Endothelial cell of umbilical vein (primary cell): ENCODE results near the gene NEK7. TPM values are rescaled to one million over a fixed set of nuclear protein-coding genes. Genes with fewer than 3 reads are reported as not detected.

Experiments
- BruUV-seq: library from RNA; stranded (reverse); fragments of 400-500 nt; replicated peaks from 2 replicates; lab custom pipeline; 2021; lab: Mats Ljungman, UMichigan
- CTCF ChIA-PET: fragments of 300-600, 350-600 bp; sonication (Branson Sonifier 250); formaldehyde crosslinking; loops from one replicate; lab custom pipeline; 2021; ENCODE audit warnings: antibody characterized with exemption, inconsistent platforms; lab: Charles Lee
- POLR2A ChIA-PET: fragments of 300-600, 350-600 bp; sonication (Branson Sonifier 250); formaldehyde crosslinking; loops from one replicate; lab custom pipeline; 2021; ENCODE audit warnings: antibody characterized with exemption, inconsistent platforms; lab: Charles Lee
- DNase-seq: peaks from one replicate; pipeline ENCODE4 v3.0.0-alpha.2; 2011; ENCODE audit warnings: low read depth, low spot score
- FAIRE-seq: peaks from 2 replicates; lab custom pipeline; 2011; peaks lifted over from hg19 to GRCh38; lab: Jason Lieb, UNC
- H2AFZ ChIP-seq: 2 replicates; pipeline ENCODE4 v1.6.0; 2012; ENCODE audit warnings: low read depth, low read length, control low read depth, inconsistent platforms
- H3K27ac ChIP-seq: 2 replicates; pipeline ENCODE4 v1.5.1; 2011; ENCODE audit warnings: low read depth, mild to moderate bottlenecking, control low read depth, low read length, moderate library complexity; ENCODE audit not compliant: insufficient read depth
- H3K27me3 ChIP-seq, 2 experiments: 2 replicates each; pipeline versions ENCODE4 v1.6.0 to v1.6.1; 2011; ENCODE audit warnings: low read length in 2 of 2, mixed read lengths in 1 of 2; ENCODE audit not compliant: control insufficient read depth in 2 of 2, insufficient read depth in 2 of 2
- H3K36me3 ChIP-seq, 2 experiments: 2 replicates in 1 of 2; 3 replicates in 1 of 2; pipeline ENCODE4 v1.5.1; 2011; ENCODE audit warnings: low read length in 2 of 2, mild to moderate bottlenecking in 1 of 2, moderate library complexity in 1 of 2; ENCODE audit not compliant: control insufficient read depth in 2 of 2, insufficient read depth in 2 of 2; ENCODE audit errors: extremely low read depth in 1 of 2
- H3K4me1 ChIP-seq: 3 replicates; pipeline ENCODE4 v1.5.1; 2011; ENCODE audit warnings: mild to moderate bottlenecking, low read length; ENCODE audit not compliant: control insufficient read depth, insufficient read depth; ENCODE audit errors: extremely low read depth
- H3K4me2 ChIP-seq: 2 replicates; pipeline ENCODE4 v1.6.1; 2011; ENCODE audit warnings: low read length, control low read depth, mixed read lengths; ENCODE audit not compliant: insufficient read depth
- H3K4me3 ChIP-seq, 3 experiments: fragments of 200-600 bp in 1 of 3; sonication (generic), shearing (Covaris generic) in 1 of 3; replicated peaks in 1 of 3; 2 replicates each; pipeline ENCODE4 v1.5.1; 2011 to 2016; ENCODE audit warnings: control low read depth in 3 of 3, low read length in 3 of 3, mild to moderate bottlenecking in 2 of 3, inconsistent platforms in 1 of 3, low read depth in 1 of 3, moderate library complexity in 1 of 3; ENCODE audit not compliant: insufficient read depth in 1 of 3
- H3K79me2 ChIP-seq: 2 replicates; pipeline ENCODE4 v1.6.0; 2012; ENCODE audit warnings: low read length, inconsistent platforms; ENCODE audit not compliant: control insufficient read depth, insufficient read depth
- H3K9ac ChIP-seq: replicated peaks from 2 replicates; pipeline ENCODE3; 2011; ENCODE audit warnings: low read length, control low read depth; ENCODE audit not compliant: insufficient read depth; ENCODE audit errors: extremely low read depth
- H3K9me1 ChIP-seq: replicated peaks from 3 replicates; pipeline ENCODE4 v1.6.0; 2011; ENCODE audit warnings: mild to moderate bottlenecking, low read length; ENCODE audit not compliant: control insufficient read depth, insufficient read depth; ENCODE audit errors: extremely low read depth
- H3K9me3 ChIP-seq: replicated peaks from 2 replicates; pipeline ENCODE4 v1.5.1; 2012; ENCODE audit warnings: low read length, inconsistent platforms; ENCODE audit not compliant: control insufficient read depth, insufficient read depth
- H4K20me1 ChIP-seq: replicated peaks from 2 replicates; pipeline ENCODE3; 2011; ENCODE audit warnings: mild to moderate bottlenecking, low read length; ENCODE audit not compliant: control insufficient read depth, insufficient read depth; ENCODE audit errors: extremely low read depth
- CTCF ChIP-seq, 2 donors: IDR thresholded peaks; 1 replicate in 1 of 2; 2 replicates in 1 of 2; pipeline ENCODE4 v1.5.1; 2011; ENCODE audit warnings: low read length in 2 of 2, mild to moderate bottlenecking in 2 of 2, moderate library complexity in 2 of 2, control low read depth in 1 of 2, inconsistent platforms in 1 of 2, low read depth in 1 of 2; ENCODE audit not compliant: insufficient read depth in 1 of 2; ENCODE audit errors: extremely low read depth in 1 of 2
- EZH2 ChIP-seq: IDR thresholded peaks from 2 replicates; pipeline ENCODE4 v1.6.1; 2012; ENCODE audit warnings: borderline replicate concordance, low read depth, mild to moderate bottlenecking, moderate library complexity, low read length, inconsistent platforms; ENCODE audit not compliant: severe bottlenecking
- FOS ChIP-seq: IDR thresholded peaks from 2 replicates; pipeline ENCODE4 v1.6.1; 2011; ENCODE audit warnings: mild to moderate bottlenecking, low read length, moderate library complexity, borderline replicate concordance; ENCODE audit not compliant: insufficient read depth
- GATA2 ChIP-seq: IDR thresholded peaks from 2 replicates; pipeline ENCODE4 v1.7.0; 2011; ENCODE audit warnings: low read depth, mild to moderate bottlenecking, moderate library complexity, mixed read lengths, low read length; ENCODE audit not compliant: insufficient read length, insufficient read depth
- JUN ChIP-seq: IDR thresholded peaks from 2 replicates; pipeline ENCODE4 v1.6.1; 2011; ENCODE audit warnings: borderline replicate concordance, low read depth; ENCODE audit not compliant: insufficient read length, insufficient read depth
- MAX ChIP-seq: IDR thresholded peaks from 2 replicates; pipeline ENCODE4 v1.6.1; 2011; ENCODE audit not compliant: insufficient read depth, insufficient read length
- MYC ChIP-seq: IDR thresholded peaks from one replicate; pipeline ENCODE4 v1.6.1; 2011; ENCODE audit warnings: mild to moderate bottlenecking, low read depth, low read length
- POLR2A ChIP-seq: IDR thresholded peaks from 2 replicates; pipeline ENCODE4 v1.6.1; 2012; ENCODE audit warnings: low read depth, mild to moderate bottlenecking, control low read depth, low read length
- POLR2AphosphoS5 ChIP-seq: IDR thresholded peaks from 2 replicates; pipeline ENCODE4 v1.6.1; 2012; ENCODE audit warnings: low read depth, mild to moderate bottlenecking, control low read depth, low read length, moderate library complexity; ENCODE audit not compliant: insufficient read depth
- dilution Hi-C: fragments of 300-500 bp; cut with MboI; formaldehyde crosslinking; loops from one replicate; pipeline ENCODE4 v1.15.0; 2019; ENCODE audit warnings: low sequenced_read_pairs; ENCODE audit not compliant: extremely low pct_ligation_motif_present
- intact Hi-C: fragments of 100-400 bp; cut with micrococcal nuclease; formaldehyde crosslinking; loops from one replicate; pipeline ENCODE4 v1.10.0; 2022
- polyA plus RNA-seq, 4 experiments: library from polyadenylated mRNA; depleted of rRNA in 3 of 4; stranded (reverse) in 3 of 4; unstranded in 1 of 4; fragments of >200 nt; gene quantifications; 2 replicates each; pipeline versions ENCODE4 v1.2.1 to v1.2.3, GENCODE V29; 2011 to 2012; ENCODE audit warnings: missing spikeins in 1 of 4
- total RNA-seq: library from RNA; stranded (reverse); gene quantifications from 2 replicates; pipeline ENCODE4 v1.2.3, GENCODE V29; 2021

The NEK7 gene
- total and polyA plus RNA-seq, 2 donors (not counting 3 experiments of a cell fraction or from before 2014, with no cell fraction given), result 22.6 to 45.7 TPM

- no peak for TF ChIP-seq GATA2
- CTCF ChIA-PET, result interaction anchor here (0.9 to 1.4 kb wide), 2 partner anchors 10 to 224 kb away, joined by 3 to 4 read pairs; no protein-coding TSS in a partner anchor
- no TSS peak for BruUV-seq
- intact Hi-C loops, result no loop called here
- Histone ChIP-seq H3K27me3 (no peaks in the 10 kb centered on the region), H3K79me2 (peaks cover 2% of the 10 kb centered on the region), H3K36me3 (peaks cover 0 to 6% of the 10 kb centered on the region in 2 experiments), H3K9me3 (no peaks in the 10 kb centered on the region), H3K27ac (no peak overlapping the region), H3K4me3 (no peak overlapping the region), H2AFZ (no peak overlapping the region), H4K20me1 (no peaks in the 10 kb centered on the region), H3K9me1 (no peaks in the 10 kb centered on the region), H3K9ac (no peak overlapping the region), H3K4me1 (no peaks in the 10 kb centered on the region), H3K4me2 (no peak overlapping the region)
- dilution Hi-C loops, result no loop called here
- POLR2A ChIA-PET, result no interaction called here
- DNase-seq, result no peak
- no peak for FAIRE-seq
These were observed 139.2 kb downstream of the NEK7 start for GRCh38 chr1:198295971-198296370.

- H3K4me1 ChIP-seq, result no peaks in the 10 kb centered on the region
- H3K79me2 ChIP-seq, result peaks cover 2% of the 10 kb centered on the region
- dilution Hi-C loops, result no loop called here
- H4K20me1 ChIP-seq, result no peaks in the 10 kb centered on the region
- TF ChIP-seq MAX (no peak), GATA2 (no peak), FOS (no peak), CTCF (IDR thresholded peaks at IDR 0.05; ENCODE audit: extremely low read depth in 1 of 2, insufficient read depth in 1 of 2, low read depth in 1 of 2, low read length in 2 of 2) (no peak), JUN (no peak), MYC (no peak), POLR2A (no peak), POLR2AphosphoS5 (no peak), EZH2 (no peak)
- ChIA-PET POLR2A (no interaction called here), CTCF (no interaction called here)
- DNase-seq (no peak), FAIRE-seq (no peak)
- no peak overlapping the region for H3K27ac ChIP-seq
- H3K9me1 ChIP-seq, result no peaks in the 10 kb centered on the region
- BruUV-seq, result no TSS peak
- H3K4me2 ChIP-seq, result no peak overlapping the region
- H3K9me3 ChIP-seq, result no peaks in the 10 kb centered on the region
- H3K36me3 ChIP-seq, result peaks cover 0 to 6% of the 10 kb centered on the region in 2 experiments
- no peak overlapping the region for H3K4me3 ChIP-seq
- no peak overlapping the region for H2AFZ ChIP-seq
- intact Hi-C loops, result no loop called here
- H3K9ac ChIP-seq, result no peak overlapping the region
- H3K27me3 ChIP-seq, result no peaks in the 10 kb centered on the region
These were observed 140.5 kb downstream of the NEK7 start for GRCh38 chr1:198297281-198297680.
